Subcutaneous abdominal adipose tissue (tissue), 5 donors: ENCODE data around the gene RB1.
A peak's percentile ranks its signal among the peaks of the same experiment; 100 is the strongest.

ENCODE experiments used
- H3K27ac ChIP-seq: one replicate; pipeline ENCODE4 v1.7.0; 2013; ENCODE audit warnings: low read depth, mild to moderate bottlenecking, inconsistent platforms, low read length, moderate library complexity
- H3K27me3 ChIP-seq, 5 donors: one replicate each; pipeline ENCODE4 v1.7.0; 2013; ENCODE audit warnings: low read length in 5 of 5, inconsistent platforms in 1 of 5; ENCODE audit not compliant: control insufficient read depth in 5 of 5, insufficient read depth in 4 of 5
- H3K36me3 ChIP-seq, 5 donors: one replicate each; pipeline ENCODE4 v1.7.0; 2013; ENCODE audit warnings: low read length in 5 of 5; ENCODE audit not compliant: control insufficient read depth in 5 of 5, insufficient read depth in 5 of 5
- H3K4me1 ChIP-seq, 5 donors: one replicate each; pipeline ENCODE4 v1.7.0; 2013; ENCODE audit warnings: low read length in 5 of 5, mild to moderate bottlenecking in 3 of 5, moderate library complexity in 1 of 5; ENCODE audit not compliant: control insufficient read depth in 5 of 5, insufficient read depth in 5 of 5
- H3K4me3 ChIP-seq, 5 donors: one replicate each; pipeline ENCODE4 v1.7.0; 2013; ENCODE audit warnings: low read length in 5 of 5, low read depth in 1 of 5
- H3K9ac ChIP-seq, 5 donors: one replicate each; pipeline ENCODE4 v1.7.0; 2013; ENCODE audit warnings: low read length in 5 of 5, mild to moderate bottlenecking in 4 of 5, moderate library complexity in 3 of 5
- H3K9me3 ChIP-seq, 5 donors: one replicate each; pipeline ENCODE4 v1.7.0; 2013; ENCODE audit warnings: low read length in 5 of 5; ENCODE audit not compliant: control insufficient read depth in 5 of 5
- donor health status: healthy.
- donor health status: healthy.
- donor health status: healthy.
- donor health status: healthy.
- donor health status: healthy.

RB1 gene

DNA sequence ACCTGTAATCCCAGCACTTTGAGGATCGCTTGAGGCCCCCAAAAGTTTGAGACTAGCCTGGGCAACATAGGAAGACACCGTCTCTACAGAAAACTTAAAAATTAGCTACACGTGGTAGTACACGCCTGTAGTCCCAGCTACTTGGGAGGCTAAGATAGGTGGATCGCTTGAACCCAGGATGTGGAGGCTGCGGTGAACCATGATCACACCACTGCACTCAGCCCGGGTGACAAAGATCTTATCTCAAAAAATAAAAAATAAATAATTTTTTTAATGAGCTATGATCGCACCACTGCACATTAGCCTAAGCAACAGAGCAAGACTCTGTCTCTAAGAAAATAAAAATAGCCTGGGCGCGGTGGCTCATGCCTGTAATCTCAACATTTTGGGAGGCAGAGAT, 222.7 kb downstream of the RB1 start:
- no peak overlapping the region for H3K9ac ChIP-seq
- H3K27ac ChIP-seq, result no peak overlapping the region
- no peaks in the 10 kb centered on the region for H3K9me3 ChIP-seq
- H3K4me1 ChIP-seq, result peaks cover 0 to 30% (median 13%) of the 10 kb centered on the region in 5 donors
- no peaks in the 10 kb centered on the region for H3K27me3 ChIP-seq
- peaks cover 0 to 4% (median 2%) of the 10 kb centered on the region in 5 donors for H3K36me3 ChIP-seq
- H3K4me3 ChIP-seq, result no peak overlapping the region

DNA sequence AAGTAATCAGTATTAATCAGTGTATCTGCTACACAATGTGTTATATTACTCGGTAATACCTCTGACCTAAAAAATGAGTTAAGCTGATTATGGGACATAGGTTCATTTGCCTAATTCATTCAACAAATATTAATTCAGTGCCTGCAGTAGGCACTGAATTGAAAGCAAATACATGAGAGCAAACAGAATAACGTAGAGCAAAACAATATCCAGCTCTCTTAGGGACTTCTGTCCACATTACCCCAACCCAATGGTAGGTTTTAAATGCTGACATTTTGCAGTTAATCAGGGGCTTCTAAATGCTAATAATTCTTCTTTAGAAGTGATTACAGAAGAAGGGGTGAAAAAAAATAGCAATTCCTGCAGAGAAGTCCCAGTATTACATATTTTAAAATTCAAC, 224.4 kb downstream of the RB1 start:
- no peaks in the 10 kb centered on the region for H3K9me3 ChIP-seq
- peak overlapping the region; percentile 83 for H3K27ac ChIP-seq
- peaks cover 0 to 4% (median 0%) of the 10 kb centered on the region in 5 donors for H3K36me3 ChIP-seq
- peak overlapping the region; percentile 13 to 37 (median 14) for H3K4me3 ChIP-seq
- peak overlapping the region in 4 of 5 donors; percentile 40 to 75 (median 53) for H3K9ac ChIP-seq
- H3K4me1 ChIP-seq, result peaks cover 0 to 36% (median 18%) of the 10 kb centered on the region in 5 donors
- no peaks in the 10 kb centered on the region for H3K27me3 ChIP-seq

DNA sequence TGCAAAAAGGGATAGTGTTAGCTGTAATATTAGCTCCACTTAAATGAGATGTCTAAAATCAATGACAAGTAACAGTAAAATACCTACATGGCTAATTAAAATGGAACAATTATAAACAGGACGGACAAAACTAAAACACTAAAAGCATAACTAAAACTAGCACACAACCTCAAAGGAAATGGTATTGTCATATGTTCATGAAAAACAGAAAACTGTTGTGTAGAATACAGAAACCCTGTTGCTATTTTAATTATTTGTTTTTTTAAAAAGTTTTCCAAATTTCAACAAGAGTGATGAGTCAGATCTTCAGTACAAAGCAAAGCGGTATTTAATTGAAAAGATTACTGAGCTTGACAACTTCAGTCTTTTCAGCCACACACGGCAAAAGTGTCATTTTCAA, 225.2 kb downstream of the RB1 start:
- Histone ChIP-seq H3K9ac (no peak overlapping the region), H3K4me3 (no peak overlapping the region), H3K27ac (peak overlapping the region; percentile 83), H3K9me3 (no peaks in the 10 kb centered on the region), H3K4me1 (peaks cover 0 to 41% (median 26%) of the 10 kb centered on the region in 5 donors), H3K36me3 (peaks cover 0 to 4% (median 0%) of the 10 kb centered on the region in 5 donors), H3K27me3 (no peaks in the 10 kb centered on the region)

DNA sequence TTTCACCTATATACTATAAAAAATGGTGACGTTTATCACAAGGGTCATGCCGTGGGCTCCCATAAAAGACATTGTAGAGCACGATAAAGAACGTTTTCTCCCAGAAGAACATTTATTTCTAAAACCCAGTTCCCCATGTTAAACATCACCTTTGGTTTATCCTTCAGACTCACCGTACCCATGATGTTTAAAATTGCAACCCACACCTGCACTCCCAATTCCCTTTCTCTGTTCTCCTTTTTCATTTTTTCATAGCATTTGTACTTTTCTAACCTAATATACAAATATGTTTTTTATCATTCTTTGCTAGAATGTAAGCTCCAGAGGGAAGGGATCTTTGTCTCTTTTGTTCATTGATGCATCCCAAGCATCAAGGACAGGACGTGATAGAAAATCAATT, 227.3 kb downstream of the RB1 start:
- peak overlapping the region; percentile 92 for H3K27ac ChIP-seq
- no peak overlapping the region for H3K9ac ChIP-seq
- H3K27me3 ChIP-seq, result no peaks in the 10 kb centered on the region
- no peaks in the 10 kb centered on the region for H3K9me3 ChIP-seq
- H3K36me3 ChIP-seq, result no peaks in the 10 kb centered on the region
- H3K4me1 ChIP-seq, result peaks cover 0 to 41% (median 29%) of the 10 kb centered on the region in 5 donors
- H3K4me3 ChIP-seq, result no peak overlapping the region
